ENCODE measurements around the gene EMID1.
"Not testable (repeated sequence)": the region's sequence is repeated elsewhere in the genome, so short reads cannot be mapped to it uniquely, and the experiment has no call there.

The EMID1 gene

GRCh38 chr22:29231971-29232959 is 26.6 kb downstream of the EMID1 start:
- DNase-seq = no peak

DNA sequence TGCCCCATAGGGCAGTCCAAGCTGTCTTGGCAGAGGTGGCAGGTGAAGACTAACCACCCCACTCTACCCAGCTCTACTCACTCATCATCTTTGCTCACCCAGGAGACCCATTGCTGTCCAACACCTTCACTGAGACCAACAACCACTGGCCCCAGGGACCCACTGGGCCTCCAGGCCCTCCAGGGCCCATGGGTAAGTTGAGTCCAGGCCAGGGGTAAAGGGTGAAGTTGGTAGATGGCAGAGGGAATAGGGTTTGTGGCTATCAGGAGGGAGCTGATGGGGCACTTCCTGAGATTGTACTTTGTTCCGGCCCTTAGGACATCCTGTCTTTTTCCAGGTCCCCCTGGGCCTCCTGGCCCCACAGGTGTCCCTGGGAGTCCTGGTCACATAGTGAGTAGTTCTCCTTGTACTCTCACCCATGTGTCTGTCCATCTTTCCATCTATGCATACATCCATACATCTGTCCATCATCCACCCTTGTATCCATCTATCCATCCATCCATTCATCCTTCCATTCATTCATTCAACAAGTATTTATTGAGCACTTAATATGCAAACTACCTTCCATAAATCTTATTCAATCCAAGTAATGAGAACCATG is 27.7 kb downstream of the EMID1 start:
- DNase-seq = no peak

GRCh38 chr22:29240481-29240880 is 34.8 kb downstream of the EMID1 start:
- not testable (repeated sequence) for DNase-seq

DNA sequence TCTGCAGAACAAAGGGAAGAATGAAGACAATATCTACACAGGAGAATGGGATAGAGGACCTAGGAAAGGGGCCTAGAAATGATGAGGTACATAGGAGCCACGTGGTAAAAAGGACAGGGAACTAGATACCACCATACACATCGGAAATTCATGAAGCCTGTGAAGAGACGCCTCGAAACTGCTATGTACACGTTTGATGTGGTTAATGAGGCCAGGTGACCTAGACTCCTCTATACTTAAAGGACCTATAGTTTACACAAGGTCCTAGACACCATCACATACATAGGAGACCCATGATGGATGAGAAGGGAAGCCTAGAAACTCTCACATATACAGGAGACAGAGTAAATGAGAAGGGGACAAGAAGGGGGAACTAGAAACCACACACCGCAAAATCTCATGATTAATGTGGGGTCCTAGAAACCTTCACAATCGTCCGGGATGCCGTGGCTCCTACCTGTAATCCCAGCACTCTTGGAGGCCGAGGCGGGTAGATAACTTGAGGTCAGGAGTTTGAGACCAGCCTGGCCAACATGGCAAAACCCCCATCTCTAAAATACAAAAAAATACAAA is 38.3 kb downstream of the EMID1 start:
- no peak for DNase-seq

- no peak for DNase-seq
Measured at GRCh38 chr22:29244785-29245625, 39.3 kb downstream of the EMID1 start.

GRCh38 chr22:29245626-29246385 is 40.1 kb downstream of the EMID1 start:
- no peak for DNase-seq

DNA sequence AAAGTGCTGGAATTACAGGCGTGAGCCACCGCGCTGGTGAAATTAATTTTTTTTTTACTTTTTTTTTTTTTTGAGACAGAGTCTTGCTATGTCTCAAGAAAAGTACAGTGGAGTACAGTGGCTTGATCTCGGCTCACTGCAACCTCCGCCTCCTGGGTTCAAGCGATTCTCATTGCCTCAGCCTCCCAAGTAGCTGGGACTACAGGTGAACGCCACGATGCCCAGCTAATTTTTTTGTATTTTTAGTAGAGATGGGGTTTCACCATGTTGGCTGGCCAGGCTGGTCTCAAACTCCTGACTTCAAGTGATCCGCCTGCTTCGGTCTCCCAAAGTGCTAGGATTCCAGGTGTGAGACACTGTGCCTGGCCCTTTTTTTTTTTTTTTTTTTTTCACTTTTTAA is 42.2 kb downstream of the EMID1 start:
- not testable (repeated sequence) for DNase-seq

GRCh38 chr22:29251265-29251664 is 45.6 kb downstream of the EMID1 start:
- no peak for DNase-seq

DNA sequence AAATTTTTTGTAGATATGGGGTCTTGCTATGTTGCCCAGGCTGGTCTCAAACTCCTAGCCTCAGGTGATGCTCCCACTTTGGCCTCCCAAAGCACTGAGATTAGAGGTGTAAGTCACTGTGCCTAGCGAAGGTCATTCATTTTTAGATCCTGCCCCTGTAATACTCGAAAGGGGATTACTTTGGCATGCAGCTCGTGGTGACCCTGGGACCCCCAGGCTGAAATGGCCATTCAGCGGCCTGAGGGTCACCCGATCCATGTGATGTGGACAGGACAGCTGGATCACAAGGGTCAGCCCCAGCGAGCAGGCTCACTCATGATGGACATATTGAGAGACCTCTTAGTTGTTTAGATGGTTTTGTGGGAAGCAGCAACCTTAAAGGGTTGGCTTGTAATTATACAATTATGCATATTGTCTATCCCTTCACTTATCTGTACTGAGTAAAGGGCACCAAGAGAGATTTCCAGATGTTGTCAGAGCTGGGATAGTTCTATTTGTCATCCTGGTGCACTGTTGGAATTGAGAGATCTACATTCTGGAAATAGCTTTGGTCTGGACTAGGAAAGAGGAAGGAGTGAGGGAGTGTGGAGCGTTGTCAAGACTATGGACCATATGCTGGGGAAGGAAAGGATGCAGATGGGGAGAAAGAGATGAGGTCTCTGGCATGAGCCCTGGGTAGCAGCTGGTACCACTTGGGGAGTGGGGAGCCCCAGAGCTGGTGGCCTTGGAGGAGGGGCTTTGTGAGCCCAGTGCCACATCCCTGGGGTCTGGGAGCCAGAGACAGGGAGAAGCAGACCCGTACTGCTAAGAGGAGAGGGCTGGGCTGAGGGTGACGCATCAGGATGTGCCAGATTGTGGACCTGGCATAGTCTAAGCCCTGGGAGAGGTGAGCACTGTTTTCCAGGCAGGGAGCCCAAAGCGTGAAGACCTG is 46.5 kb downstream of the EMID1 start:
- no peak for DNase-seq

GRCh38 chr22:29253561-29254285 is 48.0 kb downstream of the EMID1 start:
- no peak for DNase-seq

GRCh38 chr22:29254286-29254660 is 48.6 kb downstream of the EMID1 start:
- no peak for DNase-seq

GRCh38 chr22:29255064-29255621 is 49.4 kb downstream of the EMID1 start:
- no peak for DNase-seq

DNA sequence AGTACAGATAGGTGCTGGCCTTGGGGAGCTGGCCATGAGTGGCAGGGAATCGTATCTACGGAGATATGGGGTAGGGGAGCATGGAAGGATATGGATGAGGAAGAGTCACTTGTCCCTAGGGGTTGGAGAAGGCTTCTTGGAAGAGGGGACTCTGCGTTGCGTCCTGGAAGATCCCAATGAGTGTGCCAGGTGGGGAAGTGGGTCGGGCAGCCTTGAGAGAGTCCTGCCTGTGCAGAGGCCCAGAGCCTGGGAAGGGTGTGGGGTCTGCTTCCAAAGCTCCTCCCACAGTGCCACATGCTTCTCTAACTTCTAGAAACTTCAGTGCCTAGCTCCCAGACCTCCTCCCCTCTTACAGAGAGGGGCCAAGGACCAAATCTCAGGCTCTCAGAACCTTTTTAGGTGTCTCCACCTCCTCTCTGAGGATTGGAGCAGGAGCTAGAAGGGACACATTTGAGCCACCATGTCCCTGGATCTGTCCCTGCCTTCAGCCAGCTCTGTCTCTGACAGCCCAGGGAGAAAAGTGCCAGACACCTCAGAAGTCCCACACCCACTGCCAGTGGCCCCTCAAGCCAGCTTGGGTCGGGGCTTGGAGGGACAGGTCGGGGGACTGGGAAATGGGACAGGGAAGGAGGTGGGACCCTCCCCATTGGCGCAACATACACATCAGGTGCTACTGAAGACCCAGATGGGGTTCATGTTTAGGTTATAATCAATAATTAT is 51.1 kb downstream of the EMID1 start:
- DNase-seq = no peak

GRCh38 chr22:29257751-29258181 is 52.1 kb downstream of the EMID1 start:
- no peak for DNase-seq

DNA sequence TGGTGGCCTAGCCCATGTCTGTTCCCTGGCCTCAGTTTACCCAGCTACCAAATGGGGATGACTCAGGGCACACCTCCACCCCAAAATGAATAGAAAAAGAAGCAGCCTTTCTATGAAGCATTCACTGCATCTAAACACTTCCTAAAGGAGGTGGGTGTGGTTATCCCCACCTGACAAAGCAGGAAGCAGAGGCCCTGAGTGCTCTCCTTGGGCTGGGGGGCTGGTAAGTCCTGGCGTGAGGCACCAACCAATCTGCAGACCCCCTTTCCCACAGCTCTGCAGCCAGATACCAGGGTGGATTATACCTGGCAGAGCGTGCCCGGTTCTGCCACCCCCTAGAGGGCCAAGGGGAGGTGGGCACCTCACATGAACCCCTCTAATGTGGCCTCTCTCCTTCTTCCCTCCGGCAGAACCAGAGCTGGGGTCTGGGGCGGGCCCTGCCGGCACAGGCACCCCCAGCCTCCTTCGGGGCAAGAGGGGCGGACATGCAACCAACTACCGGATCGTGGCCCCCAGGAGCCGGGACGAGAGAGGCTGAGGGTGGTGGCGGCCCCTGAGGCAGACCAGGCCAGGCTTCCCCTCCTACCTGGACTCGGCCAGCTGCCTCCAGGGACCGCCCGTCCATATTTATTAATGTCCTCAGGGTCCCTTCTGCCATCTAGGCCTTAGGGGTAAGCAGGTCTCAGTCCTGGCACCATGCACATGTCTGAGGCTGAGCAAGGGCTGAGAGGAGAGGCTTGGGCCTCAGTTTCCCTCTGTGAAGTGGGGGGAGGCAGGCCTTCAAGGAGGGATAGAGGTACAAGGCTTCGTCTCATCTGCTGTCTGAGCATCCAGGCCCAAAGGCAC is 52.9 kb downstream of the EMID1 start:
- DNase-seq = no peak

DNA sequence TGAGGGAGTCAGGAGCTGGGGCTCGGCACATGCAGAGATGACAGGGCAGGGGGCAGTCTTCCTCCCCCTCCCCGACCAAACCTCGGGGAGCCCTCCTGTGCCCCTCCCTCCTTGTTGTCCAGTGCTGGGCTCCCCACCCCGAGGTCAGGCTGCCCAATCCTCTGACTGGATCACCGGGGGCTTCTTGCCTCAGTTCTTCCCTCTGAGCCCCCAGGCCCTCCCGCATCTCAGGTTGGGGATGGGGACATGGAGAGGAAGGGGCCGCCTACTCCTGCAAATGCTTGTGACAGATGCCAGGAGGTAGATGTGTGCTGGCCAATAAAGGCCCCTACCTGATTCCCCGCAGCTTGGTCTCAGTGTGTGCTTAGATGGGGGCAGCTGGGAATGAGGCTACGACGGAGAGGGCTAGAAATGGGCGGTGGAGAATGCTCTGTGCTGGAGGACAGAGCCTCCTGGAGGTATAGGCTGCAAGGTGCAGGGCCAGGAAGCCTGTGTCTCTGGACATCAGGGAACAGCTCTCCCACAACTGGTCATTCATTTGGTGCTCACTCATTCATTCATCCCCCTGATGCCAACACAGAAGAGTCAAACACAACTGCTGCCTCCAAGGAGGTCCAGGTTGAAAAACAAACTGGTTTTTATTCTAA is 53.7 kb downstream of the EMID1 start:
- DNase-seq = no peak

DNA sequence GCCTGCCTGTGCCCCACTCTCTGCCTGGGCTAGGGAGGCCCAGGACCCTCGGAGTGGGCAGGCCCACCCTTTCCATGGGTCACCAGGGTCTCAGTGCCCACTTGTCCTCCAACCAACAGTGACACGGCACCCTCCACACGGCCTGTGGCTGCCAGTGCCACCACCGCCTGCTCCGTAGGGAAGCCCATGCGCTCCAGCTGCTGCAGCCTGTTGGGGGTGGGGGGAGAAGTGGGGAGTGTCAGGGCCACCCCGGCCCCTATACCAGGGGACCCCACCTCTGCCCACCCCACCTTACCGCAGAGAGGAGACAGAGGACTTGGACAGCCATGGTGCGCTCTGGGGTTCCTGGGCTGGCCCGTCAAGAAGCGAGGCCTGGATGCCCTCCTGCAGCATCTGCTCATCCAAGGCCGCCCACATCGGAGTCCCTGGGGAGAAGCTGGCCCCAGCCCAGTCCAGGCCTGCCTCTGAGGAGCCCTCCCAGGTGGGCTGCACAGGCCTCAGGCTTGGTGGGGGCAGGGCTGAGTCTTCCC is 54.4 kb downstream of the EMID1 start:
- DNase-seq = no peak

Data from NCI-H510A (cell line).